PC-9 (cell line): ENCODE measurements around the gene RAB3IL1. TPM values are rescaled to one million over a fixed set of nuclear protein-coding genes. Genes with fewer than 3 reads are reported as not detected.

ENCODE experiments used
- BruUV-seq: library from RNA; stranded (reverse); fragments of 400-500 nt; replicated peaks from 2 replicates; lab custom pipeline; 2021; lab: Mats Ljungman, UMichigan
- CTCF ChIA-PET: fragments of 300-600 bp; sonication (Branson Sonifier 250); formaldehyde crosslinking; loops from one replicate; lab custom pipeline; 2022; ENCODE audit warnings: antibody characterized with exemption; lab: Charles Lee
- POLR2A ChIA-PET: fragments of 300-600 bp; sonication (Branson Sonifier 250); formaldehyde crosslinking; loops from one replicate; lab custom pipeline; 2022; ENCODE audit warnings: antibody characterized with exemption; ENCODE audit not compliant: unreplicated experiment; lab: Charles Lee
- DNase-seq, 2 experiments: peaks; one replicate each; pipeline versions ENCODE4 v3.0.0 to v3.0.0-alpha.2; 2015 to 2022; ENCODE audit warnings: mixed read lengths in 1 of 2
- H2AFZ ChIP-seq: fragments of 200-600 bp; sonication (generic); 2 replicates; pipeline ENCODE4 v1.8.1; 2017; ENCODE audit warnings: antibody characterized with exemption
- H3F3A ChIP-seq: fragments of 200-600 bp; sonication (generic); 2 replicates; pipeline ENCODE4 v1.8.1; 2017; ENCODE audit warnings: antibody characterized with exemption, mild to moderate bottlenecking, low read depth; ENCODE audit not compliant: insufficient read depth
- H3K27ac ChIP-seq: fragments of 200-600 bp; sonication (generic); 2 replicates; pipeline ENCODE4 v1.6.1; 2016; ENCODE audit warnings: mixed run types
- H3K27me3 ChIP-seq: fragments of 200-600 bp; sonication (generic); 2 replicates; pipeline ENCODE4 v1.6.1; 2016; ENCODE audit warnings: low read depth, mixed run types; ENCODE audit not compliant: insufficient read depth
- H3K36me3 ChIP-seq: fragments of 200-600 bp; sonication (generic); 2 replicates; pipeline ENCODE4 v1.6.1; 2016; ENCODE audit warnings: low read depth, mixed run types
- H3K4me1 ChIP-seq: fragments of 200-600 bp; sonication (generic); replicated peaks from 2 replicates; pipeline ENCODE4 v1.6.1; 2016; ENCODE audit warnings: mixed run types; ENCODE audit not compliant: insufficient read depth
- H3K4me2 ChIP-seq: fragments of 200-600 bp; sonication (generic); 2 replicates; pipeline ENCODE4 v1.6.1; 2017; ENCODE audit warnings: mixed run types
- H3K4me3 ChIP-seq: fragments of 200-600 bp; sonication (generic); 2 replicates; pipeline ENCODE4 v1.6.1; 2016; ENCODE audit warnings: mixed run types
- H3K79me2 ChIP-seq: fragments of 200-600 bp; sonication (generic); 2 replicates; pipeline ENCODE4 v1.6.1; 2017; ENCODE audit warnings: low read depth, mixed run types
- H3K9me2 ChIP-seq: fragments of 200-600 bp; sonication (generic); 2 replicates; pipeline ENCODE4 v1.8.1; 2017; ENCODE audit warnings: mild to moderate bottlenecking; ENCODE audit not compliant: insufficient read depth
- H3K9me3 ChIP-seq: fragments of 200-600 bp; sonication (generic); 2 replicates; pipeline ENCODE4 v1.8.1; 2016; ENCODE audit warnings: low read depth; ENCODE audit not compliant: insufficient read depth
- H4K20me1 ChIP-seq: fragments of 200-600 bp; sonication (generic); 2 replicates; pipeline ENCODE4 v1.8.1; 2017; ENCODE audit not compliant: insufficient read depth
- CTCF ChIP-seq: fragments of 200-600 bp; sonication (generic); conservative IDR thresholded peaks from 2 replicates; pipeline ENCODE4 v1.6.1; 2017; ENCODE audit warnings: mixed run types, antibody characterized with exemption, mild to moderate bottlenecking, moderate library complexity
- EZH2 ChIP-seq: fragments of 200-600 bp; sonication (generic); IDR thresholded peaks from 2 replicates; pipeline ENCODE4 v1.8.0; 2017; ENCODE audit warnings: antibody characterized with exemption, low read depth
- intact Hi-C: fragments of 100-400 bp; cut with micrococcal nuclease; formaldehyde crosslinking; loops from one replicate; pipeline ENCODE4 v1.10.0; 2022; ENCODE audit not compliant: unreplicated experiment
- total RNA-seq: library from RNA; stranded (reverse); gene quantifications from 2 replicates; pipeline ENCODE4 v1.2.3, GENCODE V29; 2021

Gene RAB3IL1
- total RNA-seq, 1 experiment from 2014 or later = 4.4 TPM

GRCh38 chr11:61952882-61953281 is 35.5 kb upstream of the RAB3IL1 start:
- TF ChIP-seq CTCF = no peak
- TF ChIP-seq EZH2 = no peak
- no peaks in the 10 kb centered on the region for H3K9me3 ChIP-seq
- no peaks in the 10 kb centered on the region for H3K79me2 ChIP-seq
- H3K36me3 ChIP-seq = no peaks in the 10 kb centered on the region
- H4K20me1 ChIP-seq = no peaks in the 10 kb centered on the region
- no peak overlapping the region for H3K4me2 ChIP-seq
- no peak overlapping the region for H3K27ac ChIP-seq
- peaks cover 22% of the 10 kb centered on the region for H3F3A ChIP-seq
- ChIA-PET POLR2A (no interaction called here), CTCF (interaction anchor here (1.0 kb wide), 1 partner anchor 55 kb away, joined by 3 read pairs; no protein-coding TSS in a partner anchor)
- no peak for DNase-seq
- no TSS peak for BruUV-seq
- no peaks in the 10 kb centered on the region for H3K9me2 ChIP-seq
- H2AFZ ChIP-seq = no peak overlapping the region
- H3K27me3 ChIP-seq = no peaks in the 10 kb centered on the region
- intact Hi-C loops = no loop called here
- H3K4me1 ChIP-seq = peaks cover 31% of the 10 kb centered on the region
- H3K4me3 ChIP-seq = no peak overlapping the region

DNA sequence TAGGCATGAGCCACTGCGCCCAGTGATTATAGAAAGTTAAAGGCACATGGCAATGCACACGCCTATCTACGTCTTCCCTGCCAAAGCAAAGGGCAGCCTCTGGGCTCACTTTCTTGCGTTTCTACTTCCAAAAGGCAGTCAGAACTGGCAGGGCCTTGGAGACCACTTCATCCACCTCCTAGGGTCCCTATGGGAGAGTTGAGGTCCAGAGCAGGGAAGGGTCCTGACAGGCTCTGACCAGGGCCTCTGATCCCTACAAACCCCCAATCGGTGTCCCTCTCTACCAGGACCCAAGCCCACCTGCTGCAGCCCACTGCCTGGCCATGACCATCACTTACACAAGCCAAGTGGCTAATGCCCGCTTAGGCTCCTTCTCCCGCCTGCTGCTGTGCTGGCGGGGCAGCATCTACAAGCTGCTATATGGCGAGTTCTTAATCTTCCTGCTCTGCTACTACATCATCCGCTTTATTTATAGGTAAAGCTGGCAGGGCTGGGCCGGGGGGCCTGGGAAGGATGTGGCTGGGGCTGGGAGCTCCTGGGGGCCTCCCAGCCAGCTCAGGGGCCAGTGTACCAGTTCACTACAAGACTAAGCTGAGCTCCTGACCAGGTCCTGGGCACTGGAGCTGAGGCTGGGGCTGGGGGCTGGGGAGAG is 34.2 kb upstream of the RAB3IL1 start:
- no peak overlapping the region for H3K4me3 ChIP-seq
- H2AFZ ChIP-seq = no peak overlapping the region
- ChIA-PET POLR2A (no interaction called here), CTCF (no interaction called here)
- no peaks in the 10 kb centered on the region for H3K79me2 ChIP-seq
- H4K20me1 ChIP-seq = no peaks in the 10 kb centered on the region
- H3K9me3 ChIP-seq = no peaks in the 10 kb centered on the region
- TF ChIP-seq CTCF (no peak), EZH2 (no peak)
- intact Hi-C loops = no loop called here
- BruUV-seq = no TSS peak
- H3K9me2 ChIP-seq = no peaks in the 10 kb centered on the region
- H3K27me3 ChIP-seq = no peaks in the 10 kb centered on the region
- H3K36me3 ChIP-seq = no peaks in the 10 kb centered on the region
- DNase-seq = no peak
- H3F3A ChIP-seq = peaks cover 22% of the 10 kb centered on the region
- no peak overlapping the region for H3K27ac ChIP-seq
- peaks cover 36% of the 10 kb centered on the region for H3K4me1 ChIP-seq
- no peak overlapping the region for H3K4me2 ChIP-seq

GRCh38 chr11:61950035-61950547 is 32.7 kb upstream of the RAB3IL1 start, which contains the start of gene BEST1:
TSS of gene BEST1 (plus strand) at chr11:61950351. CDS start at chr11:61951807, 1,456 bp downstream.
- Histone ChIP-seq H3K9me3 (no peaks in the 10 kb centered on the region), H3K27me3 (no peaks in the 10 kb centered on the region), H3K9me2 (no peaks in the 10 kb centered on the region), H3K4me3 (no peak within 1 kb of the TSS), H3K27ac (peak within 1 kb of the TSS; percentile 49), H2AFZ (no peak within 1 kb of the TSS), H4K20me1 (no peaks in the 10 kb centered on the region), H3F3A (peaks cover 22% of the 10 kb centered on the region), H3K36me3 (no peaks in the 10 kb centered on the region), H3K4me2 (no peak within 1 kb of the TSS), H3K79me2 (no peaks in the 10 kb centered on the region), H3K4me1 (peaks cover 29% of the 10 kb centered on the region)
- TF ChIP-seq CTCF (no peak), EZH2 (no peak)
- intact Hi-C loops = no loop called here
- POLR2A ChIA-PET = no interaction called here
- CTCF ChIA-PET = interaction anchor here (0.5 to 3.6 kb wide), 2 partner anchors 132 to 152 kb away, joined by 6 to 13 read pairs; no protein-coding TSS in a partner anchor
- TSS peak; percentile 94 for BruUV-seq
- DNase-seq = no peak
